Stomach (tissue), 4 donors: ENCODE data around the gene CD58.
"Not testable (repeated sequence)": the region's sequence is repeated elsewhere in the genome, so short reads cannot be mapped to it uniquely, and the experiment has no call there.

Experiments
- POLR2A ChIP-seq, 4 donors: fragments of 450-650 bp; IDR thresholded peaks; one replicate each; pipeline ENCODE4 v1.6.1; 2016; ENCODE audit warnings: antibody characterized with exemption in 4 of 4, control low read depth in 2 of 4, mild to moderate bottlenecking in 1 of 4, moderate library complexity in 1 of 4
- TF ChIP-seq, protein P1 (sequence below), 7 experiments: fragments of 450-650 bp in 4 of 7; fragments of 200-600 bp in 3 of 7; sonication (generic) in 3 of 7; IDR thresholded peaks; one replicate each; pipeline ENCODE4 v1.5.1; 2016 to 2019; ENCODE audit warnings: antibody characterized with exemption in 7 of 7, control low read depth in 2 of 7, mild to moderate bottlenecking in 1 of 7

DNA sequence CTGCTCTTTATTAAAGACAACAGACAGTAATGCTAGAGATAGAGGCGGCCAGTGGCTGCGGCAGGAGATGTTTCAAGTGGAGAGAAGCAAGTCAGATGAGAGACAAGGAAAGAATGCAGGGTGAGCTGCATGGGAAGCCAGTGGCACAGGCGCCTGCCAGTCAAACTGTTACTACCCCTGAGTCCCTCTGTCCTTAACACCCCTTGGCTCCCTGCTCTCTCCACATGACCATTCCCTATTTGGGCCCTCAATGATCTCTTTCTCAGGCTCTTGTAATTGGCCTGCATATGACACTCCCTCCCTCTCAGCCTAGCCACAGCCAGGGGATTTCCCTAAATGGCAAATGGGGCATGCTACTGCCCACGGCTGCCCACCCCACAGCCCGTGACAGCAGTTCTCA is 22.6 kb upstream of the CD58 start:
- TF ChIP-seq, protein P1, sequence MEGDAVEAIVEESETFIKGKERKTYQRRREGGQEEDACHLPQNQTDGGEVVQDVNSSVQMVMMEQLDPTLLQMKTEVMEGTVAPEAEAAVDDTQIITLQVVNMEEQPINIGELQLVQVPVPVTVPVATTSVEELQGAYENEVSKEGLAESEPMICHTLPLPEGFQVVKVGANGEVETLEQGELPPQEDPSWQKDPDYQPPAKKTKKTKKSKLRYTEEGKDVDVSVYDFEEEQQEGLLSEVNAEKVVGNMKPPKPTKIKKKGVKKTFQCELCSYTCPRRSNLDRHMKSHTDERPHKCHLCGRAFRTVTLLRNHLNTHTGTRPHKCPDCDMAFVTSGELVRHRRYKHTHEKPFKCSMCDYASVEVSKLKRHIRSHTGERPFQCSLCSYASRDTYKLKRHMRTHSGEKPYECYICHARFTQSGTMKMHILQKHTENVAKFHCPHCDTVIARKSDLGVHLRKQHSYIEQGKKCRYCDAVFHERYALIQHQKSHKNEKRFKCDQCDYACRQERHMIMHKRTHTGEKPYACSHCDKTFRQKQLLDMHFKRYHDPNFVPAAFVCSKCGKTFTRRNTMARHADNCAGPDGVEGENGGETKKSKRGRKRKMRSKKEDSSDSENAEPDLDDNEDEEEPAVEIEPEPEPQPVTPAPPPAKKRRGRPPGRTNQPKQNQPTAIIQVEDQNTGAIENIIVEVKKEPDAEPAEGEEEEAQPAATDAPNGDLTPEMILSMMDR (IDR thresholded peaks at IDR 0.05): not testable (repeated sequence)
- not testable (repeated sequence) for TF ChIP-seq POLR2A (IDR thresholded peaks at IDR 0.05)
